HepG2 (cell line): ENCODE data around the gene STK24.

Experiments used
- HMG20A ChIP-seq: IDR thresholded peaks from 2 replicates; pipeline ENCODE4 v1.6.1; 2016; ENCODE audit warnings: borderline replicate concordance
- POGZ ChIP-seq: sonication (generic); formaldehyde crosslinking; IDR thresholded peaks from 2 replicates; pipeline ENCODE4 v1.4.0; 2020; ENCODE audit warnings: mild to moderate bottlenecking, missing genetic modification reagents
- SMARCC2 ChIP-seq: fragments of 450-650 bp; IDR thresholded peaks from 2 replicates; pipeline ENCODE4 v1.6.1; 2017; ENCODE audit warnings: antibody characterized with exemption, mild to moderate bottlenecking
- ZNF24 ChIP-seq: fragments of 450-650 bp; IDR thresholded peaks from 2 replicates; pipeline ENCODE4 v1.6.1; 2017; ENCODE audit warnings: antibody characterized with exemption, mild to moderate bottlenecking
- TF ChIP-seq, protein P1 (sequence below): sonication (generic); formaldehyde crosslinking; IDR thresholded peaks from 2 replicates; pipeline ENCODE4 v1.8.0; 2022; ENCODE audit warnings: low read depth, missing genetic modification reagents
- TF ChIP-seq, protein P2 (sequence below), 2 experiments: IDR thresholded peaks; 2 replicates each; pipeline ENCODE4 v1.6.1; 2011 to 2012; ENCODE audit warnings: low read length in 2 of 2, borderline replicate concordance in 1 of 2, low read depth in 1 of 2, mild to moderate bottlenecking in 1 of 2, moderate library complexity in 1 of 2

DNA sequence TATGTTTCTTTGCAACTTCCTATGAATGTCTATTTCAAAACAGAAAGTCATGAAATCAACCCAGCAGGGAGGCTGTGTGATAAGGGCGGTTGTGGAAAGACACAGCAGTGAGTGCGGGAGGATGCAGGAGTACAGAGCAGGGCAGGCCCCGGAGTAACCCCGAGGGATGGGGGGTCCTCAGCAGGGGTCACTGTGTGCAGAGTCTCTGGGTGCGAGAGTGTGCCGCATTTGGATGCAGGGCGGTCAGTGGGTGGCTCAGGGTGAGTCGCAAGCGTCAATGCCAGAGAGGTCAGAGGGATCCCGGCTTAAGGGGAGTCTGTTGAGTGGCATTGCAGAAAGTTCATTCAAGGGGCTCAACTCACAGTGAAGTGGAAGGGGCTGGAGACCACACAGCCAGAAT, 147.8 kb downstream of the STK24 start:
- TF ChIP-seq POGZ (CRISPR knock-in tag) (no peak), ZNF24 (no peak), HMG20A (no peak), SMARCC2 (no peak)
- TF ChIP-seq, protein P1, sequence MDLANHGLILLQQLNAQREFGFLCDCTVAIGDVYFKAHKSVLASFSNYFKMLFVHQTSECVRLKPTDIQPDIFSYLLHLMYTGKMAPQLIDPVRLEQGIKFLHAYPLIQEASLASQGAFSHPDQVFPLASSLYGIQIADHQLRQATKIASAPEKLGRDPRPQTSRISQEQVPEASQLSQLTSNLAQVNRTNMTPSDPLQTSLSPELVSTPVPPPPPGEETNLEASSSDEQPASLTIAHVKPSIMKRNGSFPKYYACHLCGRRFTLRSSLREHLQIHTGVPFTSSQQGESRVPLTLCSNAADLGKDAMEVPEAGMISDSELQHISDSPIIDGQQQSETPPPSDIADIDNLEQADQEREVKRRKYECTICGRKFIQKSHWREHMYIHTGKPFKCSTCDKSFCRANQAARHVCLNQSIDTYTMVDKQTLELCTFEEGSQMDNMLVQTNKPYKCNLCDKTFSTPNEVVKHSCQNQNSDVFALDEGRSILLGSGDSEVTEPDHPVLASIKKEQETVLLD (CRISPR knock-in tag): no peak
- TF ChIP-seq, protein P2, sequence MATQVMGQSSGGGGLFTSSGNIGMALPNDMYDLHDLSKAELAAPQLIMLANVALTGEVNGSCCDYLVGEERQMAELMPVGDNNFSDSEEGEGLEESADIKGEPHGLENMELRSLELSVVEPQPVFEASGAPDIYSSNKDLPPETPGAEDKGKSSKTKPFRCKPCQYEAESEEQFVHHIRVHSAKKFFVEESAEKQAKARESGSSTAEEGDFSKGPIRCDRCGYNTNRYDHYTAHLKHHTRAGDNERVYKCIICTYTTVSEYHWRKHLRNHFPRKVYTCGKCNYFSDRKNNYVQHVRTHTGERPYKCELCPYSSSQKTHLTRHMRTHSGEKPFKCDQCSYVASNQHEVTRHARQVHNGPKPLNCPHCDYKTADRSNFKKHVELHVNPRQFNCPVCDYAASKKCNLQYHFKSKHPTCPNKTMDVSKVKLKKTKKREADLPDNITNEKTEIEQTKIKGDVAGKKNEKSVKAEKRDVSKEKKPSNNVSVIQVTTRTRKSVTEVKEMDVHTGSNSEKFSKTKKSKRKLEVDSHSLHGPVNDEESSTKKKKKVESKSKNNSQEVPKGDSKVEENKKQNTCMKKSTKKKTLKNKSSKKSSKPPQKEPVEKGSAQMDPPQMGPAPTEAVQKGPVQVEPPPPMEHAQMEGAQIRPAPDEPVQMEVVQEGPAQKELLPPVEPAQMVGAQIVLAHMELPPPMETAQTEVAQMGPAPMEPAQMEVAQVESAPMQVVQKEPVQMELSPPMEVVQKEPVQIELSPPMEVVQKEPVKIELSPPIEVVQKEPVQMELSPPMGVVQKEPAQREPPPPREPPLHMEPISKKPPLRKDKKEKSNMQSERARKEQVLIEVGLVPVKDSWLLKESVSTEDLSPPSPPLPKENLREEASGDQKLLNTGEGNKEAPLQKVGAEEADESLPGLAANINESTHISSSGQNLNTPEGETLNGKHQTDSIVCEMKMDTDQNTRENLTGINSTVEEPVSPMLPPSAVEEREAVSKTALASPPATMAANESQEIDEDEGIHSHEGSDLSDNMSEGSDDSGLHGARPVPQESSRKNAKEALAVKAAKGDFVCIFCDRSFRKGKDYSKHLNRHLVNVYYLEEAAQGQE (IDR thresholded peaks at IDR 0.05; ENCODE audit: borderline replicate concordance in 1 of 2, low read depth in 1 of 2, low read length in 2 of 2): no peak
